CD4-positive, alpha-beta T cell treated with Interferon alpha-2 for 1 hour (primary cell): ENCODE results near the gene SLC6A6.

Experiments
- DNase-seq, 2 donors: peaks; one replicate each; pipeline ENCODE4 v3.0.0-alpha.2; 2020 to 2022

SLC6A6 gene

DNA sequence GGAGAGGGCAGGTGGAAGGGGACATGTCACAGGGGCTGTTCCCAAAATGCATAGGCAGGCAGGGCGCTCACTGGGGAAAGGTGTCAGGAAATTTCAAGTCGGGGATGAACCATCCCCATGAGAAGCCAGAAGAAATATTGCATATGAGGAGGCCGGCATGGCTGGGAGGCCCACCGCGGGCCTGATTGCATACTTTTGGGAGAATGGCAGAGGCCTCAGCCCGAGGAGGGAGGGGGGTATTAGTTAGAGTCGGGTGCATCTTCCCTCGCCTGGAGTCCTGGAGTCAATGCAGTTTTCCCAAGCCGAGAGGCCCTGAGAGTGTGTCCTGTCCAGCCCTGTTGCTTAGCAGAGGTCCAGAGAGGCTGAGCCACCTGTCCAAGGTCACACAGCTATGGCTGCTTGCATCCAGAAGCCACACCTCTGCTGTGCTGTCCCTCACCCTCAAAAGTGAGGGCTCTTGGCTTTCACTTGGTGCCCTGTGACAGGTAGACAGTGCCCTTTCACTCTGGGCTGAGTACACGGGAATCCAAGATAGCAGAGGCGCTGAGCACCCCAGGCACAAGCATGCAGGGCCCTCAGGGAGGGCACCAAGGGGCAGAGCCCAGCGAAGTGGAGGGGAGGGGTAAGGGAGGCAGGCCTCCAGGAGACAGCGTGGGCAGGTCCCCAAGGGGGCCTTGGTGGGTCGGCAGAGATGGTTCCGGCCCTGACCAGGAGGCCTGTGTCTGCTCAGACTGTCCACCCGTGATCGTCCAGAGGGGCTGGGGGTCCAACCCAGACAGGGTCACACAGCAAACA lies 89.2 kb downstream of the SLC6A6 start:
- no peak for DNase-seq

- no peak for DNase-seq
Observed at GRCh38 chr3:14492948-14493881, 90.8 kb downstream of the SLC6A6 start.

GRCh38 chr3:14494279-14494972 lies 92.0 kb downstream of the SLC6A6 start:
- DNase-seq = no peak

GRCh38 chr3:14494973-14495300 lies 92.5 kb downstream of the SLC6A6 start:
- DNase-seq = no peak

DNA sequence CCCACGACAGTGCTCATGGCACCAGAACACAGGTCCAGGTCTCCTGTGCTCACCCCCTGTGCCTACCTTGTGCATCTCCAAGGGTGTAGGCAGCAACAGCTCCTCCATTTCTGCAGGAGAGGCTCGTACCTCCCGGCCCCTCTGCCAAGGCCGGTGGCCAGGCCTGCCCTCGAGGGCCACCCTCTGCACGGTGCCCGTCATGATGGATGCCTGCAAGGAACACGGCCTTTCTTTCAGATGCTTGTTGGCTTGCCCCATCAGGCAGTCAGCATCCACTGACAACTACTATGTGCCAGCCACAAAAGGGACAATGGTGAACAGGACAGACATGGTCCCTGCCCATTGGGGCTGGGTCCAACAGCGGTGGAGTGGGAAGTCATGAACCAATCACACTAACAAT lies 93.9 kb downstream of the SLC6A6 start:
- no peak for DNase-seq

- DNase-seq = no peak
Observed at GRCh38 chr3:14497321-14497720, 94.9 kb downstream of the SLC6A6 start.

- no peak for DNase-seq
Observed at GRCh38 chr3:14502472-14502871, 100.1 kb downstream of the SLC6A6 start.

- DNase-seq = no peak
Observed at GRCh38 chr3:14503033-14503705, 100.8 kb downstream of the SLC6A6 start.

GRCh38 chr3:14503706-14504065 lies 101.3 kb downstream of the SLC6A6 start:
- DNase-seq = no peak

DNA sequence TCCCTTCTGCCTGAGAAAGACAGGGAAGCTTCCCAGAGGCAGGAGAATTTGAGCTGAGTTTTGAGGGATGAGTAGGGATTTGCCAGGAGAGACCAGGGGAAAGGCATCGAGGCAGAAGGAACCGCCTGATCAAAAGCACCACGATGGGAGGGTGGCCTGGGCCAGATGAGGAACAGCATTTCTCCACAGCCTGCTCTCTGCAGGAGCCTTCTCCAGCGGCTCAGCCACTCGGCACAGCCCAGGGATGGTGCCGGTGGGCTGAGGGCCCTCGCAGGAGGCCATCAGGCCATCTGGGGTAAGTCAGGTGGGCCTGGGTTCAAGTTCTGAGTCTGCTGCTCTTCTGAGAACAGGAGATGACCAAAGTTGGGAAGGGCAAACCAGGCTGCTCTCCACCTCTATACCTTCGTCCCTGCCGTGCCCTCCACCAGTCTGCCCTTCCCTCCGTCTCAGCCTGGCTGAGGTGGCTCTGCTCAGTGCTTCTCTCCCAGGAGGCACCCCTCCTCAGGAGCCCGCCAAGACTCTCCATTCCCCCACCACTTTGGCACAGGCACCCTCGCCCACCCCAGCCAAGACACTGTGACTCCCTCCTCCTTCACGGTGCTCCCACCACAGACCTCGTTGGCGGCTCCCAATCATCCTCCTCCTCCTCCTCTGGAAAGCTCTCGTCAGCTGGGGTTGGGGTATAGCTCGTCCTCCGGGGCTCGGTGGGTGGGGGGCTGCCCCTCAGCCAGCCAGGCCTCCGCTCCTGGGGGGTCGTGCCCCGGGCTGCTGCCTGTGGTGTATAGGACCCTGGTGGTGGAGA lies 102.8 kb downstream of the SLC6A6 start:
- no peak for DNase-seq

DNA sequence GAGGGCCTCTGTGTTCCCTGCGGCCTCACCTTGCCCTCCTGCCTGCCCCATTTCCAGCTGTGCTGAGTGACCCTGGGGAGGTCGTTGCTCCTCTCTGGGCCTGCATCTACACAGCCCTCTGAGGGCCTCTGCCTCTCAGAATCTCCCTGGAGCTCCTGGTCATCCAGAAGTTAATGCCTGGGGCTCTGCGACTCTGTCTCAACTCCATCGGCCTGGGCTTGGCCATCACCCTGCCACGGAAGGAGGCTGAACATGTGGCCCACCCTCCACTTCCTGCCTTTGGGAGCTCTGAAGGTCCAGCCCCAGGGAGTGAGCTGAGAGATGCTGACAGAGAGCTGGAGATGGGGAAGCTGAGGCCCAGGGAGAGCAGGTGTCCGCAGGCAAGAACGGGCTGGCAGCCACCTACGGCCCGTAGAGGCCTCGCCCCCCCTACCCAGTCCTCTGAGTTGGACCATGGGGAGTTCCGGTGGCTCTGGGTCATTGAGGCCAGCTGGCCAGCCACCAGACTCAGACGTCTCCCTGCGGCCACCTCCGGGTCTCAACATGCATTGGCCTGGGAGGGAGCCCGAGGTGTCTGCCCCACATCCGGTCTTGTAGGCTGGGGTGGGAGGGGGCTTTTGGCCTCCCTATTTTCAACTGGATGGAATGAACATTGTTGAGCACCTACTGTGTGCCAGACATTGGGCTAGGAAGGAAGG lies 103.5 kb downstream of the SLC6A6 start:
- no peak for DNase-seq

GRCh38 chr3:14506626-14507304 lies 104.4 kb downstream of the SLC6A6 start:
- no peak for DNase-seq

DNA sequence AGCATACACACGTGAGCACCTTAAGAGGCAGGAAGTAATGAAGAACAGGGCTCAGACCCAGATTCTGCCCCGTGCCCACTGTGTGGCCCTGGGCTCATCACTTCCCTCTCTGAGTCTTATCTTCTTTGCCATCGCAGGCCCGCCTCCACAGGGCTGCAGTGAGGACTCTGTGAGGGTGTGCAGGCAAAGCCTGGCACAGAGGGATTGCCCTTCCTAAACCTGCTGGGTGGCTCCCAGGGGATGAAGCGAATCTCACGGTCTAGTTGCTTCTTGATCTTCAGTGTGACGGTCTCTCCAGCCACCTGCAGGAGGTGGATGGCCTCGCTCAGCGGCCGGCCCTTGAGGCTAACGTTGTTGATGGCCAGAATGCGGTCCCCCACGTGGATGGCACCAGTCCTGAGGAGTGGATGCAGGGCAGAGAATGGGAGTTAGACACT lies 104.9 kb downstream of the SLC6A6 start:
- no peak for DNase-seq

- DNase-seq = no peak
Observed at GRCh38 chr3:14507757-14508504, 105.5 kb downstream of the SLC6A6 start.

- DNase-seq = no peak
Observed at GRCh38 chr3:14508505-14508819, 106.1 kb downstream of the SLC6A6 start.

- DNase-seq = peak; percentile 46 to 57
Observed at GRCh38 chr3:14508966-14509795, 106.8 kb downstream of the SLC6A6 start.

DNA sequence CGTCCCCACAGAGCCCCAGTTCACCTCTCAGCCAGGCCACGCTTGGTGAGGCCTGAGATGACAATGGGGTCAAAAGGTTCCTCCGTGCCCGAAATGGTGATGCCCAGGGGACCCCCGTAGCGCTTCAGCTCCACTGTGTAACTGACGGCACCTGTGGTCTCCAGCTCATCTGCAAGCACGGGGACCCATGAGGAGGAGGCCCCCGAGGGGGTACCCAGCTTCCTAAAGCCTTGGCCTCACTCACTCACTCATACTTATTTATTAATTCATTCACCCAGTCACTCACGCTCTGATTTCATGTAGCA lies 107.3 kb downstream of the SLC6A6 start:
- no peak for DNase-seq

DNA sequence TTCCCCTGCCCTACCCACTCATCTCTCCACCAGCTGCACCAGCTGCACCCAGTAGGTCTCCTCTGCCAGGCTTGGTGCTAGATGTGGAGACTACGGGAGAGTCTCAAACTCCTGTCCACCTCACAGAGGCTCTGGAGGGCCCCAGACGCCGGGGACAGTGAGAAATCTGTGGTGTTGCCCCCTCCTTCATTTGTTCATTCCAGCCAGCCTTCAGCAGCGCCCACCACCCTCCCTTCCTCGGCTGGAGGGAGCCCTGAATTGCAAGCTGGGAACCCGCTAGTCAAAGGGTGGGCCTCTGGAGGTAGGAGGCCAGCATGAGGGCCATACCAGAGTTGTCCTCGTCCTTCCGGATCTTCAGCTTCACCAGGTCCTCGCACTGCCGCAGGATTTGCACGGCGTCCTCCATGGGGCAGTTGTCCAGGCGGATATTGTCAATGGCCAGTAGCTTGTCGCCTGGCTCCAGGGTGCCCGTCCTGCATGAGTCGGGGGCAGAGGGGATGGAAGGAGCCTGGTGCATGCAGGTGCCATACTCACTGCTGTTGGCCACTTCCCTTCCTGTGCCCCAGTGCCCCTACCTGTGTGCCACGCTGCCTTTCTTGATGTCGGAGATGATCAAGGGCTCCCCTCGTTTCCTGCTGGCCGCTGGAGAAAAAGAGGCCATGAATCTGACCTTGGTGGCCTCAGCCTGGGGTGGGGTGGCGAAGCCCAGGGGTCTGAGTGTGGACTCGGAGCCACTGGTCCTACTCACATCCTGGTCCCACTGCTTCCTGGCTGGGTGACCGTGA lies 108.6 kb downstream of the SLC6A6 start:
- no peak for DNase-seq
